Keratinocyte (primary cell): ENCODE results near the gene R3HCC1L.

Experiments
- CTCF ChIP-seq, 3 experiments: IDR thresholded peaks in 1 of 3; conservative IDR thresholded peaks in 1 of 3; optimal IDR thresholded peaks in 1 of 3; 2 replicates in 2 of 3; 3 replicates in 1 of 3; pipeline versions ENCODE3 to v1.5.1; 2011; ENCODE audit warnings: low read length in 3 of 3, mild to moderate bottlenecking in 3 of 3, moderate library complexity in 2 of 3, control low read depth in 1 of 3, inconsistent platforms in 1 of 3; ENCODE audit not compliant: insufficient read depth in 2 of 3; ENCODE audit errors: extremely low read depth in 1 of 3
- EZH2 ChIP-seq: IDR thresholded peaks from one replicate; pipeline ENCODE4 v1.6.1; 2012; ENCODE audit warnings: inconsistent platforms, mild to moderate bottlenecking, low read length, moderate library complexity

GRCh38 chr10:98144985-98145384 lies 10.5 kb downstream of the R3HCC1L start:
- TF ChIP-seq CTCF (optimal IDR thresholded peaks at IDR 0.05 in 1 of 3, IDR thresholded peaks at IDR 0.05 in 1 of 3, conservative IDR thresholded peaks at IDR 0.05 in 1 of 3; ENCODE audit: extremely low read depth in 1 of 3, insufficient read depth in 2 of 3, low read length in 3 of 3) (no peak), EZH2 (no peak)
